ENCODE results near the gene CLC. TPM values are rescaled to one million over a fixed set of nuclear protein-coding genes. Genes with fewer than 3 reads are reported as not detected.

Gene CLC
- total and polyA plus RNA-seq, 8 donors, result 1.7 to 2.8 TPM; not detected in 6

DNA sequence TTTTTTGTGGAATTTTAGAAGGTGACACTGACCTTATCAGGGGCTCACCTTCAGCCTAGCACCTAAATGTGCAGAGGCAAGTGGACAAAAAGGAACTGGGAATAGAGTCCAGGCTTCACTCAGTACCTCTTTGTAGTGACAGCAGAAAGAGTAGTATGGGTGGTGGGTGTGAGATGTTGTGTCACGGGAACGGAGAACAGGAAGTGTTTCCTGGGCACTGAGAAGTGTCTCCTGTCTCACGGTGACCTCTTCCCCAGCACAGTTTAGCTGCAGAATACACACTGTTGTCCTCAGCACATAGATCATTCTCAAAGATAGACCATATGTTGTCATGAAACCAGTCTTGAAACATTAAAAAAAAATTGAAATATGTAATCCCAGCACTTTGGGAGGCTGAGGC lies 51.1 kb downstream of the CLC start:
- Histone ChIP-seq H3K36me3 (no peaks in the 10 kb centered on the region), H3K27me3 (peaks cover 0 to 5% (median 0%) of the 10 kb centered on the region in 3 donors), H3K4me1 (no peaks in the 10 kb centered on the region), H3K9me3 (peaks cover 0 to 16% (median 12%) of the 10 kb centered on the region in 4 donors), H3K27ac (no peak overlapping the region), H3K4me3 (no peak overlapping the region)
- WGBS, 5 donors, result 58 to 78% (median 76%) methylated on average over 3 of the region's 3 CpGs
- no peak for DNase-seq
- TF ChIP-seq CTCF (IDR thresholded peaks at IDR 0.05), result no peak
- TF ChIP-seq POLR2AphosphoS5 (IDR thresholded peaks at IDR 0.05), result no peak
- TF ChIP-seq POLR2A (IDR thresholded peaks at IDR 0.05), result no peak
- TF ChIP-seq EP300 (IDR thresholded peaks at IDR 0.05), result no peak
- intact Hi-C loops (cut with DNase I; ENCODE audit: low total_unique reads), result no loop called here

- WGBS, 5 donors, result 76 to 81% (median 80%) methylated on average over 5 of the region's 5 CpGs
- no peak overlapping the region for H3K27ac ChIP-seq
- intact Hi-C loops (cut with DNase I; ENCODE audit: low total_unique reads), result no loop called here
Observed at GRCh38 chr19:39684267-39684666, 53.6 kb downstream of the CLC start.

GRCh38 chr19:39681416-39681815 lies 56.4 kb downstream of the CLC start:
- no peak overlapping the region for H3K4me3 ChIP-seq
- no peak overlapping the region for H3K27ac ChIP-seq
- intact Hi-C loops (cut with DNase I; ENCODE audit: low total_unique reads), result no loop called here
- 89 to 92% (median 91%) methylated on average over 4 to 5 of the region's 5 CpGs for WGBS, 5 donors
- peaks cover 0 to 20% (median 18%) of the 10 kb centered on the region in 4 donors for H3K4me1 ChIP-seq
- no peak for DNase-seq
- no peak for TF ChIP-seq POLR2AphosphoS5 (IDR thresholded peaks at IDR 0.05)
- no peak for TF ChIP-seq EP300 (IDR thresholded peaks at IDR 0.05)
- TF ChIP-seq POLR2A (IDR thresholded peaks at IDR 0.05), result no peak
- TF ChIP-seq CTCF (IDR thresholded peaks at IDR 0.05), result no peak
- no peaks in the 10 kb centered on the region for H3K36me3 ChIP-seq
- no peaks in the 10 kb centered on the region for H3K27me3 ChIP-seq
- no peaks in the 10 kb centered on the region for H3K9me3 ChIP-seq

More at GRCh38 chr19:39684267-39684666, 53.6 kb downstream of the CLC start:
- DNase-seq, result no peak
- Histone ChIP-seq H3K36me3 (no peaks in the 10 kb centered on the region), H3K4me1 (peaks cover 0 to 4% (median 2%) of the 10 kb centered on the region in 4 donors), H3K27me3 (no peaks in the 10 kb centered on the region), H3K9me3 (peaks cover 0 to 11% (median 4%) of the 10 kb centered on the region in 4 donors), H3K4me3 (no peak overlapping the region)
- no peak for TF ChIP-seq CTCF (IDR thresholded peaks at IDR 0.05)
- no peak for TF ChIP-seq EP300 (IDR thresholded peaks at IDR 0.05)
- no peak for TF ChIP-seq POLR2A (IDR thresholded peaks at IDR 0.05)
- no peak for TF ChIP-seq POLR2AphosphoS5 (IDR thresholded peaks at IDR 0.05)

Small RNAs within 50 kb of the gene (small RNA-seq; reads per million reads assigned to genes)
- 0 reads per million in 4 donors for gene RPS29P27

Other genes starting within 250 kb of the CLC start
- gene DLL3, start 239.1 kb downstream of the CLC start, total RNA-seq, result not detected
- under 1 TPM in 1 of 3 donors, not detected in 2; 0.08 TPM for gene DLL3, start 239.1 kb downstream of the CLC start, polyA plus RNA-seq
- not detected for gene SELENOV, start 222.9 kb downstream of the CLC start, total RNA-seq
- gene SELENOV, start 222.9 kb downstream of the CLC start, polyA plus RNA-seq, result not detected
- gene EID2B, start 205.2 kb downstream of the CLC start, total RNA-seq, result 1 to 10 TPM in 3 of 5 donors, under 1 TPM in 1, not detected in 1; 0.58 to 5.7 (median 1.9) TPM
- gene EID2B, start 205.2 kb downstream of the CLC start, polyA plus RNA-seq, result 1 to 10 TPM; 1.2 to 1.9 (median 1.2) TPM
- gene EID2, start 197.9 kb downstream of the CLC start, total RNA-seq, result 10 to 100 TPM in 1 of 5 donors, 1 to 10 TPM in 3, not detected in 1; 4.3 to 56.5 (median 6.1) TPM
- gene EID2, start 197.9 kb downstream of the CLC start, polyA plus RNA-seq, result 10 to 100 TPM in 2 of 3 donors, 1 to 10 TPM in 1; 8.7 to 12.5 (median 10.2) TPM
- not detected for gene LGALS13, start 135.5 kb downstream of the CLC start, total RNA-seq
- not detected for gene LGALS13, start 135.5 kb downstream of the CLC start, polyA plus RNA-seq
- not detected for gene LGALS16, start 82.1 kb downstream of the CLC start, total RNA-seq
- not detected for gene LGALS16, start 82.1 kb downstream of the CLC start, polyA plus RNA-seq
- gene LGALS14, start 33.5 kb downstream of the CLC start, total RNA-seq, result not detected
- gene LGALS14, start 33.5 kb downstream of the CLC start, polyA plus RNA-seq, result not detected
- not detected for gene LEUTX, start 40.8 kb upstream of the CLC start, total RNA-seq
- not detected for gene LEUTX, start 40.8 kb upstream of the CLC start, polyA plus RNA-seq
- gene DYRK1B, start 96.1 kb upstream of the CLC start, total RNA-seq, result 10 to 100 TPM in 3 of 5 donors, 1 to 10 TPM in 2; 3.9 to 28.4 (median 10.7) TPM
- 10 to 100 TPM in 1 of 3 donors, 1 to 10 TPM in 2; 5.7 to 13.2 (median 9.1) TPM for gene DYRK1B, start 96.1 kb upstream of the CLC start, polyA plus RNA-seq
- 100 to 1,000 TPM in 4 of 5 donors, 10 to 100 TPM in 1; 59.8 to 311 (median 129) TPM for gene FBL, start 108.3 kb upstream of the CLC start, total RNA-seq
- 100 to 1,000 TPM; 229 to 331 (median 318) TPM for gene FBL, start 108.3 kb upstream of the CLC start, polyA plus RNA-seq
- gene FCGBP, start 196.6 kb upstream of the CLC start, total RNA-seq, result 1,000 to 10,000 TPM in 1 of 5 donors, 100 to 1,000 TPM in 3, 10 to 100 TPM in 1; 90.2 to 7,510 (median 472) TPM
- gene FCGBP, start 196.6 kb upstream of the CLC start, polyA plus RNA-seq, result 10 to 100 TPM in 1 of 3 donors, 1 to 10 TPM in 2; 6.5 to 11.9 (median 8.4) TPM
- gene PSMC4, start 233.1 kb upstream of the CLC start, total RNA-seq, result 10 to 100 TPM in 4 of 5 donors, 1 to 10 TPM in 1; 3.8 to 79.7 (median 69.4) TPM
- gene PSMC4, start 233.1 kb upstream of the CLC start, polyA plus RNA-seq, result 10 to 100 TPM; 58.0 to 75.6 (median 62.3) TPM